HEK293 (cell line): Measurements from ENCODE around the gene BAD.

Experiments used
- HOXC10 ChIP-seq: sonication (generic); formaldehyde crosslinking; IDR thresholded peaks from 2 replicates; pipeline ENCODE4 v1.8.1; 2023; ENCODE audit warnings: mild to moderate bottlenecking, missing genetic modification reagents
- SALL2 ChIP-seq: fragments of 450-650 bp; formaldehyde crosslinking; IDR thresholded peaks from 2 replicates; pipeline ENCODE4 v1.5.0; 2017; ENCODE audit warnings: missing biosample characterization, mild to moderate bottlenecking, missing genetic modification characterization, borderline replicate concordance
- SP7 ChIP-seq: fragments of 450-650 bp; formaldehyde crosslinking; IDR thresholded peaks from 2 replicates; pipeline ENCODE4 v1.5.1; 2016; ENCODE audit warnings: missing biosample characterization, missing genetic modification characterization
- ZBTB17 ChIP-seq: fragments of 450-650 bp; formaldehyde crosslinking; IDR thresholded peaks from 2 replicates; pipeline ENCODE4 v1.5.1; 2016; ENCODE audit warnings: missing biosample characterization, missing genetic modification characterization
- ZFP3 ChIP-seq: fragments of 450-650 bp; formaldehyde crosslinking; IDR thresholded peaks from 2 replicates; pipeline ENCODE4 v1.5.1; 2016; ENCODE audit warnings: low read depth, missing biosample characterization, missing genetic modification characterization
- ZFP41 ChIP-seq: fragments of 450-650 bp; formaldehyde crosslinking; IDR thresholded peaks from 2 replicates; pipeline ENCODE4 v1.5.1; 2016; ENCODE audit warnings: missing biosample characterization, missing genetic modification characterization, borderline replicate concordance
- ZNF114 ChIP-seq: fragments of 450-650 bp; formaldehyde crosslinking; IDR thresholded peaks from 2 replicates; pipeline ENCODE4 v1.5.0; 2017; ENCODE audit warnings: missing biosample characterization, missing genetic modification characterization
- ZNF138 ChIP-seq: fragments of 450-650 bp; formaldehyde crosslinking; IDR thresholded peaks from 2 replicates; pipeline ENCODE4 v1.5.1; 2016; ENCODE audit warnings: missing biosample characterization, missing genetic modification characterization, borderline replicate concordance
- ZNF221 ChIP-seq: fragments of 450-650 bp; formaldehyde crosslinking; IDR thresholded peaks from 2 replicates; pipeline ENCODE4 v1.5.1; 2017; ENCODE audit warnings: missing biosample characterization, missing genetic modification characterization, borderline replicate concordance
- ZNF366 ChIP-seq: fragments of 450-650 bp; formaldehyde crosslinking; conservative IDR thresholded peaks from 2 replicates; pipeline ENCODE4 v1.5.1; 2016; ENCODE audit warnings: missing biosample characterization, missing genetic modification characterization
- ZNF37A ChIP-seq: fragments of 450-650 bp; IDR thresholded peaks from 2 replicates; pipeline ENCODE4 v1.5.1; 2018; ENCODE audit warnings: missing biosample characterization, missing genetic modification characterization
- ZNF473 ChIP-seq: fragments of 450-650 bp; formaldehyde crosslinking; IDR thresholded peaks from 2 replicates; pipeline ENCODE4 v1.5.1; 2017; ENCODE audit warnings: missing biosample characterization, missing genetic modification characterization
- ZNF510 ChIP-seq: fragments of 450-650 bp; formaldehyde crosslinking; IDR thresholded peaks from 2 replicates; pipeline ENCODE4 v1.5.1; 2018; ENCODE audit warnings: mild to moderate bottlenecking, missing genetic modification characterization, missing biosample characterization; ENCODE audit not compliant: insufficient replicate concordance
- ZNF521 ChIP-seq: fragments of 450-650 bp; formaldehyde crosslinking; IDR thresholded peaks from 2 replicates; pipeline ENCODE4 v1.5.1; 2017; ENCODE audit warnings: missing biosample characterization, mild to moderate bottlenecking, missing genetic modification characterization
- ZNF548 ChIP-seq: fragments of 450-650 bp; formaldehyde crosslinking; IDR thresholded peaks from 2 replicates; pipeline ENCODE4 v1.5.1; 2016; ENCODE audit warnings: missing biosample characterization, missing genetic modification characterization
- ZNF555 ChIP-seq: fragments of 450-650 bp; formaldehyde crosslinking; conservative IDR thresholded peaks from 2 replicates; pipeline ENCODE4 v1.5.1; 2017; ENCODE audit warnings: missing biosample characterization, mild to moderate bottlenecking, missing genetic modification characterization, inconsistent platforms
- ZNF621 ChIP-seq: fragments of 450-650 bp; formaldehyde crosslinking; IDR thresholded peaks from 2 replicates; pipeline ENCODE4 v1.5.1; 2017; ENCODE audit warnings: missing biosample characterization, missing genetic modification characterization
- ZNF623 ChIP-seq: fragments of 450-650 bp; formaldehyde crosslinking; IDR thresholded peaks from 2 replicates; pipeline ENCODE4 v1.5.1; 2016; ENCODE audit warnings: missing biosample characterization, missing genetic modification characterization
- ZNF664 ChIP-seq: fragments of 450-650 bp; formaldehyde crosslinking; IDR thresholded peaks from 2 replicates; pipeline ENCODE4 v1.5.1; 2016; ENCODE audit warnings: missing biosample characterization, missing genetic modification characterization
- ZNF747 ChIP-seq: fragments of 450-650 bp; formaldehyde crosslinking; IDR thresholded peaks from 2 replicates; pipeline ENCODE4 v1.5.1; 2016; ENCODE audit warnings: missing biosample characterization, missing genetic modification characterization
- ZNF776 ChIP-seq: fragments of 450-650 bp; formaldehyde crosslinking; IDR thresholded peaks from 2 replicates; pipeline ENCODE4 v1.5.0; 2017; ENCODE audit warnings: missing biosample characterization, missing genetic modification characterization, borderline replicate concordance
- ZNF837 ChIP-seq: fragments of 450-650 bp; formaldehyde crosslinking; IDR thresholded peaks from 2 replicates; pipeline ENCODE4 v1.5.1; 2016; ENCODE audit warnings: missing biosample characterization, missing genetic modification characterization
- ZSCAN30 ChIP-seq: fragments of 450-650 bp; IDR thresholded peaks from 2 replicates; pipeline ENCODE4 v1.5.1; 2018; ENCODE audit warnings: missing biosample characterization, mild to moderate bottlenecking, missing genetic modification characterization, moderate library complexity
- TF ChIP-seq, protein P1 (sequence below): fragments of 450-650 bp; formaldehyde crosslinking; IDR thresholded peaks from 2 replicates; pipeline ENCODE4 v1.5.1; 2016; ENCODE audit warnings: missing biosample characterization, missing genetic modification characterization, borderline replicate concordance
- TF ChIP-seq, protein P2 (sequence below): sonication (generic); formaldehyde crosslinking; IDR thresholded peaks from 2 replicates; pipeline ENCODE4 v1.8.1; 2022; ENCODE audit warnings: mild to moderate bottlenecking, moderate library complexity, missing genetic modification reagents
- TF ChIP-seq, protein P3 (sequence below): fragments of 450-650 bp; formaldehyde crosslinking; IDR thresholded peaks from 2 replicates; pipeline ENCODE4 v1.5.1; 2016; ENCODE audit warnings: missing biosample characterization, missing genetic modification characterization
- TF ChIP-seq, protein P4 (sequence below): fragments of 450-650 bp; formaldehyde crosslinking; IDR thresholded peaks from 2 replicates; pipeline ENCODE4 v1.5.0; 2017; ENCODE audit warnings: missing biosample characterization, missing genetic modification characterization, borderline replicate concordance

BAD gene

DNA sequence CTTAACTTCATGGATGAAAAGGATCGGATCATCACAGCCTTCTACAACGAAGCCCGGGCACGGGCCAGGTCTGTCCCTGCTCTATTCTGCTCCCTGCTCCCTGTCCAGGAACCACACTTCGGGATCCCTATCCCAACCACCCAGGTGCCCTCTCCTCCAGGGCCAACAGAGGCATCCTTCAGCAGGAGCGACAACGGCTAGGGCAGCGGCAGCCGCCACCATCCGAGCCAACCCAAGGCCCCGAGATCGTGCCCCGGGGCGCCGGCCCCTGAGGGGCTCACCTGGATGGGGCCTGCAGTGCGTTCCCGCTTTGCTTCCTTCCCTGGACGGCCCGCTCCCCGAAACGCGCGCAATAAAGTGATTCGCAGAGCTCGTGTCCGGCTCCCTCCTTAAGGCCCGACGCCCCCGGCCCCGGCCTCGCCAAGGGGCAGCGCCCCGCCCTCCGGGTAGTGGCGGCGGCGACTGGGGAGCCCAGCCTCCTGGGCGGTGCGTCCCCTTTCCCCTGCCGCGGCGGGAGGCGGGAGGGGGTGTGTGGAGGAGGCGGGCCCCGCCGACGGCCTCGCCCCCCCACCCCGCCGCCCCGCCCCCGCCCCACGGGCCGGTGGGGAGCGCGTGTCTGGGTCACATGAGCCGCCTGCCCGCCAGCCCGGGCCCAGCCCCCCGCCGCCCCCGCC is 50.4 kb downstream of the BAD start, which contains the start of gene VEGFB (continued):
- TF ChIP-seq, protein P1, sequence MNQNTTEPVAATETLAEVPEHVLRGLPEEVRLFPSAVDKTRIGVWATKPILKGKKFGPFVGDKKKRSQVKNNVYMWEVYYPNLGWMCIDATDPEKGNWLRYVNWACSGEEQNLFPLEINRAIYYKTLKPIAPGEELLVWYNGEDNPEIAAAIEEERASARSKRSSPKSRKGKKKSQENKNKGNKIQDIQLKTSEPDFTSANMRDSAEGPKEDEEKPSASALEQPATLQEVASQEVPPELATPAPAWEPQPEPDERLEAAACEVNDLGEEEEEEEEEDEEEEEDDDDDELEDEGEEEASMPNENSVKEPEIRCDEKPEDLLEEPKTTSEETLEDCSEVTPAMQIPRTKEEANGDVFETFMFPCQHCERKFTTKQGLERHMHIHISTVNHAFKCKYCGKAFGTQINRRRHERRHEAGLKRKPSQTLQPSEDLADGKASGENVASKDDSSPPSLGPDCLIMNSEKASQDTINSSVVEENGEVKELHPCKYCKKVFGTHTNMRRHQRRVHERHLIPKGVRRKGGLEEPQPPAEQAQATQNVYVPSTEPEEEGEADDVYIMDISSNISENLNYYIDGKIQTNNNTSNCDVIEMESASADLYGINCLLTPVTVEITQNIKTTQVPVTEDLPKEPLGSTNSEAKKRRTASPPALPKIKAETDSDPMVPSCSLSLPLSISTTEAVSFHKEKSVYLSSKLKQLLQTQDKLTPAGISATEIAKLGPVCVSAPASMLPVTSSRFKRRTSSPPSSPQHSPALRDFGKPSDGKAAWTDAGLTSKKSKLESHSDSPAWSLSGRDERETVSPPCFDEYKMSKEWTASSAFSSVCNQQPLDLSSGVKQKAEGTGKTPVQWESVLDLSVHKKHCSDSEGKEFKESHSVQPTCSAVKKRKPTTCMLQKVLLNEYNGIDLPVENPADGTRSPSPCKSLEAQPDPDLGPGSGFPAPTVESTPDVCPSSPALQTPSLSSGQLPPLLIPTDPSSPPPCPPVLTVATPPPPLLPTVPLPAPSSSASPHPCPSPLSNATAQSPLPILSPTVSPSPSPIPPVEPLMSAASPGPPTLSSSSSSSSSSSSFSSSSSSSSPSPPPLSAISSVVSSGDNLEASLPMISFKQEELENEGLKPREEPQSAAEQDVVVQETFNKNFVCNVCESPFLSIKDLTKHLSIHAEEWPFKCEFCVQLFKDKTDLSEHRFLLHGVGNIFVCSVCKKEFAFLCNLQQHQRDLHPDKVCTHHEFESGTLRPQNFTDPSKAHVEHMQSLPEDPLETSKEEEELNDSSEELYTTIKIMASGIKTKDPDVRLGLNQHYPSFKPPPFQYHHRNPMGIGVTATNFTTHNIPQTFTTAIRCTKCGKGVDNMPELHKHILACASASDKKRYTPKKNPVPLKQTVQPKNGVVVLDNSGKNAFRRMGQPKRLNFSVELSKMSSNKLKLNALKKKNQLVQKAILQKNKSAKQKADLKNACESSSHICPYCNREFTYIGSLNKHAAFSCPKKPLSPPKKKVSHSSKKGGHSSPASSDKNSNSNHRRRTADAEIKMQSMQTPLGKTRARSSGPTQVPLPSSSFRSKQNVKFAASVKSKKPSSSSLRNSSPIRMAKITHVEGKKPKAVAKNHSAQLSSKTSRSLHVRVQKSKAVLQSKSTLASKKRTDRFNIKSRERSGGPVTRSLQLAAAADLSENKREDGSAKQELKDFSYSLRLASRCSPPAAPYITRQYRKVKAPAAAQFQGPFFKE (tag by site-specific recombination), result no peak
- TF ChIP-seq ZNF776 (tag by site-specific recombination) (no peak), ZNF548 (tag by site-specific recombination) (no peak), ZNF623 (tag by site-specific recombination) (no peak), ZNF138 (no peak), ZNF510 (no peak), SALL2 (tag by site-specific recombination) (no peak), ZNF37A (tag by site-specific recombination) (no peak), ZNF837 (no peak), ZNF114 (tag by site-specific recombination) (no peak), ZNF473 (no peak), ZFP3 (no peak), ZBTB17 (tag by site-specific recombination) (peak; percentile 66), ZNF555 (tag by site-specific recombination) (no peak), ZNF621 (tag by site-specific recombination) (no peak), ZFP41 (tag by site-specific recombination) (no peak), ZSCAN30 (tag by site-specific recombination) (no peak), HOXC10 (CRISPR knock-in tag) (no peak), SP7 (tag by site-specific recombination) (peak; percentile 39; the same call in 1 of the 2 replicates), ZNF521 (tag by site-specific recombination) (no peak), ZNF221 (tag by site-specific recombination) (no peak), ZNF747 (tag by site-specific recombination) (no peak), ZNF366 (no peak), ZNF664 (tag by site-specific recombination) (no peak)
- TF ChIP-seq, protein P2, sequence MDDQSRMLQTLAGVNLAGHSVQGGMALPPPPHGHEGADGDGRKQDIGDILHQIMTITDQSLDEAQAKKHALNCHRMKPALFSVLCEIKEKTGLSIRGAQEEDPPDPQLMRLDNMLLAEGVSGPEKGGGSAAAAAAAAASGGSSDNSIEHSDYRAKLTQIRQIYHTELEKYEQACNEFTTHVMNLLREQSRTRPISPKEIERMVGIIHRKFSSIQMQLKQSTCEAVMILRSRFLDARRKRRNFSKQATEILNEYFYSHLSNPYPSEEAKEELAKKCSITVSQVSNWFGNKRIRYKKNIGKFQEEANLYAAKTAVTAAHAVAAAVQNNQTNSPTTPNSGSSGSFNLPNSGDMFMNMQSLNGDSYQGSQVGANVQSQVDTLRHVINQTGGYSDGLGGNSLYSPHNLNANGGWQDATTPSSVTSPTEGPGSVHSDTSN (CRISPR knock-in tag), result no peak
- TF ChIP-seq, protein P3, sequence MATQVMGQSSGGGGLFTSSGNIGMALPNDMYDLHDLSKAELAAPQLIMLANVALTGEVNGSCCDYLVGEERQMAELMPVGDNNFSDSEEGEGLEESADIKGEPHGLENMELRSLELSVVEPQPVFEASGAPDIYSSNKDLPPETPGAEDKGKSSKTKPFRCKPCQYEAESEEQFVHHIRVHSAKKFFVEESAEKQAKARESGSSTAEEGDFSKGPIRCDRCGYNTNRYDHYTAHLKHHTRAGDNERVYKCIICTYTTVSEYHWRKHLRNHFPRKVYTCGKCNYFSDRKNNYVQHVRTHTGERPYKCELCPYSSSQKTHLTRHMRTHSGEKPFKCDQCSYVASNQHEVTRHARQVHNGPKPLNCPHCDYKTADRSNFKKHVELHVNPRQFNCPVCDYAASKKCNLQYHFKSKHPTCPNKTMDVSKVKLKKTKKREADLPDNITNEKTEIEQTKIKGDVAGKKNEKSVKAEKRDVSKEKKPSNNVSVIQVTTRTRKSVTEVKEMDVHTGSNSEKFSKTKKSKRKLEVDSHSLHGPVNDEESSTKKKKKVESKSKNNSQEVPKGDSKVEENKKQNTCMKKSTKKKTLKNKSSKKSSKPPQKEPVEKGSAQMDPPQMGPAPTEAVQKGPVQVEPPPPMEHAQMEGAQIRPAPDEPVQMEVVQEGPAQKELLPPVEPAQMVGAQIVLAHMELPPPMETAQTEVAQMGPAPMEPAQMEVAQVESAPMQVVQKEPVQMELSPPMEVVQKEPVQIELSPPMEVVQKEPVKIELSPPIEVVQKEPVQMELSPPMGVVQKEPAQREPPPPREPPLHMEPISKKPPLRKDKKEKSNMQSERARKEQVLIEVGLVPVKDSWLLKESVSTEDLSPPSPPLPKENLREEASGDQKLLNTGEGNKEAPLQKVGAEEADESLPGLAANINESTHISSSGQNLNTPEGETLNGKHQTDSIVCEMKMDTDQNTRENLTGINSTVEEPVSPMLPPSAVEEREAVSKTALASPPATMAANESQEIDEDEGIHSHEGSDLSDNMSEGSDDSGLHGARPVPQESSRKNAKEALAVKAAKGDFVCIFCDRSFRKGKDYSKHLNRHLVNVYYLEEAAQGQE (tag by site-specific recombination), result no peak
- TF ChIP-seq, protein P4, sequence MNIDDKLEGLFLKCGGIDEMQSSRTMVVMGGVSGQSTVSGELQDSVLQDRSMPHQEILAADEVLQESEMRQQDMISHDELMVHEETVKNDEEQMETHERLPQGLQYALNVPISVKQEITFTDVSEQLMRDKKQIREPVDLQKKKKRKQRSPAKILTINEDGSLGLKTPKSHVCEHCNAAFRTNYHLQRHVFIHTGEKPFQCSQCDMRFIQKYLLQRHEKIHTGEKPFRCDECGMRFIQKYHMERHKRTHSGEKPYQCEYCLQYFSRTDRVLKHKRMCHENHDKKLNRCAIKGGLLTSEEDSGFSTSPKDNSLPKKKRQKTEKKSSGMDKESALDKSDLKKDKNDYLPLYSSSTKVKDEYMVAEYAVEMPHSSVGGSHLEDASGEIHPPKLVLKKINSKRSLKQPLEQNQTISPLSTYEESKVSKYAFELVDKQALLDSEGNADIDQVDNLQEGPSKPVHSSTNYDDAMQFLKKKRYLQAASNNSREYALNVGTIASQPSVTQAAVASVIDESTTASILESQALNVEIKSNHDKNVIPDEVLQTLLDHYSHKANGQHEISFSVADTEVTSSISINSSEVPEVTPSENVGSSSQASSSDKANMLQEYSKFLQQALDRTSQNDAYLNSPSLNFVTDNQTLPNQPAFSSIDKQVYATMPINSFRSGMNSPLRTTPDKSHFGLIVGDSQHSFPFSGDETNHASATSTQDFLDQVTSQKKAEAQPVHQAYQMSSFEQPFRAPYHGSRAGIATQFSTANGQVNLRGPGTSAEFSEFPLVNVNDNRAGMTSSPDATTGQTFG (tag by site-specific recombination), result no peak
